Measurements from ENCODE around the gene ELMO1. TPM values are rescaled to one million over a fixed set of nuclear protein-coding genes. Genes with fewer than 3 reads are reported as not detected.

ELMO1 gene
- total RNA-seq, 2 donors from 2014 or later, result 32.2 to 46.7 TPM

DNA sequence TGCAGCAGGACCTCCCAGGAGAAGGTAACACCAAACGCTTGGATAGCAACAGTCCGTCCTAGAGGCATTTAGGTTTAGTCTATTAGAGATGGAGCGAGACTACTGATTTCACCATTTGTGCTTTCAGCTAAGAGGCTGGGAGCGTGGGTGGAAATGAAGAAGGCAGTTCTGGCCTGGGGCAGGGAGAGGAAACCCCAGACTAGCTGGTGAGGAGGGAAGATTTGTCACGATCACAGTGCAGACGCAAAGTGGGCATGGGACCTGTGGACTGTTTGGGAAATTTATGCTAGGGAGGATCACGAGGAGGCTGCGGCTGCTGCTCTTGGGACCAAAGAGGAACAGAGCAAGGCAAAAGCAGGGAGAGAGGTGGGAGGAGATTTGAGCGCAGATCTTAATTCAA is 594.0 kb downstream of the ELMO1 start:
- DNase-seq (ENCODE audit: low spot score), result no peak
- intact Hi-C loops (cut with DNase I), result no loop called here

DNA sequence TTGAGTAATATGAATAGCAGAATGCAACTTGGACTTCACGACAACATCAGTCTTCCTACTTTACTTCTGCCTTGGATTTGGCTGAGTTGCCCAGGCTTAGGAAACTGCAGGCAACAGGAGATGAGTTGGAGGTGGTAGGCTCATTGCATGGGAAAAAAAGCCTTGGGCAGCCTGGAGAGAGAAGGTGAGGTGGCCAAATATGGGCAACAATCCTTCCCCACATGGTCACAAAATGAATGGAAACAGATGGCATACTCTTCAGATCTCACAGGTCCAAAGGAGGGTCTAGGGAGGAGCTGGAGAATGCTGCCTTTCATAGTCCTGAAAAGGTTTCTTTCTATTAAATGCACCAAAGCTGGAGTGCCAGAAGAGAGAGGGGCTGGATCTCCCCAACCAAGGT is 595.7 kb downstream of the ELMO1 start:
- intact Hi-C loops (cut with DNase I), result no loop called here

DNA sequence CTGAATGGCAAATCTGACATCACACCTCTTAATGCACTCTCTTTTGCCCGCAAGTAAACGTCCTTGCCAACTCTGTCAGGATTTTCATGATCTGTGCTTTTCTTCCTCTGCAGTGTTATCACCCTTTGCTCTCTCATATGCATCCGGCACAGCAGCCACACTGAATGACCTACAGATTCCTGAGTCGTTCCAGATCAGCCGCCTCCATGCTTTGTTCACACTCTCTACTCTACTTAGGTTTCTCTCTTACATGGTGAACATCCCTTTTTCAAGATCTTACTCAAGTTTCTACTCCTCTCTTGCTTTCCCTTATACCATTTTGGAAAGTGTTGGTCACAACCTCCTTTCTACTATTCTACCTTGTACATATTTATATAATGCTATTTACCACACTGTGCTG is 596.6 kb downstream of the ELMO1 start:
- intact Hi-C loops (cut with DNase I), result no loop called here
- DNase-seq (ENCODE audit: low spot score), result no peak

More for the DNA sequence above, 595.7 kb downstream of the ELMO1 start:
- no peak for DNase-seq (ENCODE audit: low spot score)

DNA sequence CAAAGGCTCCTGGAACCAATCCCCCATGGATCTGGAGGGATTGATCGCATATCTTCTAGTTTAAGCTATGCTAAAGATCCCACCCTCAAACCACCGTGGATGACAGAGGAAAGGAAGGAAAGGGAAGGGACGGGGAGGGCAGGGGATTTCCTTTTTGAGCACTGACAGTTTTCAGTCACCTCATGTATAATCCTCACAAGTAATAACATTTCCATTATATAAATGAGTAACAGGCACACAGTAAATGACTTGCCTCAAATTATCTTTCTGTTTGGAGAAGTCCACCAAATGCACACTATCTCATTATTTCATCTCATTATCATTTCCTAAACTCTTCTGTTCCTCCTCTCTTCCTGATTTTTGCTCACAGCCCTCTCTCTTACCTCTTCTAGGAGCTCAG is 597.3 kb downstream of the ELMO1 start:
- intact Hi-C loops (cut with DNase I), result no loop called here
- DNase-seq (ENCODE audit: low spot score), result no peak

DNA sequence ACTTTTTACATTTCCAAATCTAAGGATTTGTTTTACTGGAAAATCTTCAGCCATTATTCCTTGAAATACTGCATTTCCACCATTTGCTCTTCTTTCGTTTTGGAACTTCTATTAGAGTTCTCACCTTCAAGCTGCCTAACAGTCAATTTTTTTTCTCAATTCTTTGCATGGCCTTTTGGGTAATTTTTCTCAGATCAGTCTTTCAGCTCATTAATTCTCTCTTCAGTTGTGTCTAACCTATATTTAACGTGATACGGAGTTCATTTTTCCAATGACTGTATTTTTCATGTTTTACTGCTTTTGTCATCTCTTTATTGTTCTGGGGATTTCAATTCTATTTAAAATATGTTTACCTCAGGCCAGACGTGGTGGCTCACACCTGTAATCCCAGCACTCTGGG is 600.7 kb downstream of the ELMO1 start:
- no peak for DNase-seq (ENCODE audit: low spot score)
- intact Hi-C loops (cut with DNase I), result no loop called here

DNA sequence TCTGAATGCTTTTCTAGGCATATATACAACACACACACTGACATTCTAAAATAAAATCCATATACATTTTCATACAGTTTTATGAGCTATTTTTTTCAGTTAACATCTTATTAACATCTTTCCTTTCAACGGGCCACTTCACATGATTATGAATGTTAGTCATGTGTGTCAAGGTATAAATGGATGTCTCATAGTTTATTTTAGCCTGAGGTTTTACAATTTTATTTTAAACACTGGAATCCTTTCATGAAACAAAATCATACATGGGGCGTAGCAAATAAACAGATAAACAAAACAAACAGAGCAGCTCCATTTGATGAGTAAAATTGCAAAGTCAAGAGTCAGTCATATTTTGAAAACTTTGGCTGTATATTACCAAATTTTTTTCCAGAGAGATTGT is 604.3 kb downstream of the ELMO1 start:
- intact Hi-C loops (cut with DNase I), result no loop called here
- no peak for DNase-seq (ENCODE audit: low spot score)

DNA sequence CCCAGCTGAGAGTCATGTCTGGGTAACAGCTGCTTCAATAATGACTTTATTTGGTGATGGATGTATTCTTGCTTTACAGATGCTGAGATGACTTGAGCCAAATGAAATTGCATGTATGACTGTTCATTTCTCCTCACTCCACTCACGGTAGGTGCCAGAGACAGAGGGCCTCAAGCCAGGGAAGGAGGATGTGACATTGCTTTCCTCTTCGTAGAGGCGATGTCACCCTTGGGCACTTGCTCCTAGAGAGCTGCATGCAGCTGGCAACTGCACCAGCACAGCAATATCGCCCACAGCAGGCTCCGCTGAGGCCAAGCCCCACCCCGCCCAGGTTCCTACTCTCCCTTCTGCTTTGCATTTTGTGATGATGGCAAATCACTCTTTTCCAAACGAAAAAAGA is 607.8 kb downstream of the ELMO1 start:
- intact Hi-C loops (cut with DNase I), result no loop called here

DNA sequence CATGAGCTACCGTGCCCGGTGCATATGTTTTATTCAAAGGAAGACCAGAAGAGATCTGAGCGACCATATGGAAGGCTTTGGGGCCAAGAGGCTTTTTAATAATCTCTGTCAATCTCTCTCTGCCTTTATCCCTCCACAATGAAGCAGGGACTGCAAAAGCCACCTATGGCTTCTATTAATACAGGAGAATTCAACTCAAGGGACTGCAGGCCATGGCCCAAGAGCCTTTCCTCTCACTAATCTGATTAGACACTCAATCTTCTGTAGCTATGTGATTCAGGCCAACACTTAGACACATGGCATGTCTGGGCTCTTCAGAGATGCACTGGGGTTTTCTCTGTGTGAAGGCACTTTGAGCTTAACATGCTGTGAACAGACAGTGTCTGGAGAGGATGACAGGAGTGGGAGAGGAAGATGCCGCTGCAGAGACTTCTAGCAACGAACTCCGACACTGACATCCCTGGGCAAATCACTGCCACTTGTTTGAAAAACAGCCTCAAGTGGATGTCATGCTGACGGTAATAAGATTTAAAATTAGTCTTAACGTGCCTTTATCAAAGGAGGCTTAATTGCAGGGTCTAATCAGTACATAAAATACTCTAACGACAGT is 609.9 kb downstream of the ELMO1 start:
- DNase-seq (ENCODE audit: low spot score), result no peak
- intact Hi-C loops (cut with DNase I), result no loop called here

More for the DNA sequence above, 607.8 kb downstream of the ELMO1 start:
- DNase-seq (ENCODE audit: low spot score), result no peak

DNA sequence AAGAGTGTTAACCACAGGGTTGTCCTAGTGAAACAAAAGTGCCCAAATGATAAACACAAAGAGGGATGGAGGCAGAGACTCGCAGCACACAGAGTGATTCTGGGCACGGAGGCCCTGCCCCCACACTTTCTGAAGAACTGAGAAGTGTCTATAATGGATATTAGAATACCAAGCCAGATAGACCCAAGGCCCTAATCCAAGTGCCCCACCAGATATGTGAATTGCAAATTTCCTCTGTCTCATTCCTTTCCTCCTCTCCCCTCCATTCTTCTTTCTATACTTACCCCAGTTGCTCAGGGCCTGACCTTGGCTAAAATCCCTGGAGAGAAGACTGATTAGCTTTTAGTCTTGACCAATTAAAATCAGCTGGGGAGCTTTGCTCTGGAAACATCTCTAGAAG is 617.6 kb downstream of the ELMO1 start:
- intact Hi-C loops (cut with DNase I), result no loop called here
- no peak for DNase-seq (ENCODE audit: low spot score)

DNA sequence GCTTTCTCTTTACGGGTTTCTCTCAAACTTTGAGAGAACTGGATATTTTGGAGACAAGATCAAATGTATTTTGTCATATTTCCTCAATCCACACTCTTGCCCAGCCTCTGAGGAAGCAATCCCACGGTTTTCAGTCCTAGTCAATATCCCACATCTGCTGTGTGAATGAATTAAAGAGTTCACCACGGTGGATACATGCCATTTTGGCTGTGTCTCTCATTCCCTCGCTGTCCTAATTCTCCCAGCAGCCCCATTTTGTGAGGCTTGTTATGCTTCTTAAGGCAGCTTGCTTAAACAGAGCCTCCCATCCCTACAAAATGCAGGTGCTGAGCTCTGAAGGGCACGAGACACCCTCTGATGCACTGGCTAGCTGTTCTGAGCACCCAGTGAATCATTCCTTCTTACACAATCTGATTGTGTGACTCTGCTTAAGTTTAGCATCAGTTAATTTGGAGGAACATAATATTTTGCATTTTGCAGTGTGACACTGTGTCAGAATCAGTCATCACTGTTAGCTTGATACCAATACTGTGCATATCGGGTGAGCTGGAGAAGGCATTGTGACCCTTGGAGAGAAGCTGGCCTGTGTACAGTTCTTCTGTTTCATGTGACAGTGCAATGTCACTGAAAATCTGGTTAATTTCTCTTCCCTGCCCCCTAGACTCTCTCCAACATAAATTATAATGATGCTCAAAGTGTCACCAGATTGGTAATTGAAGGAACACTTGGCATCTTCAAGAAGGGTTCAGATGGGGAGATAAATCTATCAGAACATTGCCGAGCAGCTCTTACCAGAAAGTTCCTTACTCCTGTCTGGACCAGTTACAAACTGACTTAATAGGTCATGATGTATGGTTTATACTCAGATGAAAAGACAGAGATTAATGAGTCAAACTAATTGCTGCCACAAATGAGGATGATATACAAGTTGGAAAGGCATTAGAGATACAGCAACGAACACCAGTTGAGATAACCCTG is 620.6 kb downstream of the ELMO1 start:
- intact Hi-C loops (cut with DNase I), result no loop called here
- no peak for DNase-seq (ENCODE audit: low spot score)

DNA sequence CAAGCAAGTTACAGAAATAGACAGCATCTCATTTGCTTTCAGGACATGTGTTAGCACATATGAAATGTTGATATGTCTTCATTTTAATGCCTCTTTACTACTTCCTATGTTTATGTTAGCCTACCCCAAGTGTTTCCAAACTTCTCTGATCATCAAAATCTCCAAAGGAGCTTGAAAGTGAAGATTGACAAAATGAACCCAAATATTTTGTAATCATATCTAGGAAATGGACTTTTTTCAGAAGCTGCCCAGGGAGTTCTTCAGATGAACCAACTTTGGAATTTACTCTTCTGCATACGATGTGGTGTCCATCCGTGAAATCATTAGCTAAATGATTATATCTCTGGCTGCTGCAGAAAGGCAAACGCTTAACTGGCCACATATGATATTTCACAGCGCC is 623.2 kb downstream of the ELMO1 start:
- DNase-seq (ENCODE audit: low spot score), result no peak
- intact Hi-C loops (cut with DNase I), result no loop called here

DNA sequence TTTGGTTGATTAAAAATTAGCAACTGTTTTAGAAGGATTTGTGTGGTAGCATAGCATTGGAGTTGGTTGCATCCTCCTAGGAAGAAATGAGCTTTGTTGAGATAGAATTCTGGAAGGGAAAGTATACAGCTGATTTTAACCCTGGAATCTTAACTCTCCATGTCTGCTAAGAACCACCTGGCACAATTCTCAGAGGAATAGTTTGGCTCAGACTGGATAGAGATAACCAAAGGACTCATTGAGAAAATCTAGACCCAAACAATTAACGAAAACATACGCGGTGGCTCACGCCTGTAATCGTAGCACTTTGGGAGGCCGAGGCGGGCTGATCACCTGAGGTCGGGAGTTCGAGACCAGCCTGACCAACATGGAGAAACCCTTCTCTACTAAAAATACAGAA is 625.3 kb downstream of the ELMO1 start:
- no peak for DNase-seq (ENCODE audit: low spot score)
- intact Hi-C loops (cut with DNase I), result no loop called here

DNA sequence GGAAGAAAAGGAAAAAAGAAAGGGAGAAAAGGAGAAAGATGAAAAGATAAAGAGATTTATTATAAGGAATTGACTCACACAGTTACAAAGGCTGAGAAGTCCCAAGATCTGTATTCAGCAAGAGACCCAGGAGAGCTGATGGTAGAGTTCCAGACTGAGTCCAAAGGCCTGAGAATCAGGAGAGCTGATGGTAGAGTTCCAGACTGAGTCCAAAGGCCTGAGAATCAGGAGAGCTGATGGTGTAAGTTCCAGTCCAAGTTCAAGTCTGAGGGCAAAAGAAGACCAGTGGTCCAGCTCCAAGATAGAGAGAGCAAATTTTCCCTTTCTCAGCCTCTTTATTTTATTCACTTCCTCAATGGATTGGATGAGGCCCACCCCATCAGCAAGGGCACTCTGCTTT is 627.0 kb downstream of the ELMO1 start:
- DNase-seq (ENCODE audit: low spot score), result no peak
- intact Hi-C loops (cut with DNase I), result no loop called here

DNA sequence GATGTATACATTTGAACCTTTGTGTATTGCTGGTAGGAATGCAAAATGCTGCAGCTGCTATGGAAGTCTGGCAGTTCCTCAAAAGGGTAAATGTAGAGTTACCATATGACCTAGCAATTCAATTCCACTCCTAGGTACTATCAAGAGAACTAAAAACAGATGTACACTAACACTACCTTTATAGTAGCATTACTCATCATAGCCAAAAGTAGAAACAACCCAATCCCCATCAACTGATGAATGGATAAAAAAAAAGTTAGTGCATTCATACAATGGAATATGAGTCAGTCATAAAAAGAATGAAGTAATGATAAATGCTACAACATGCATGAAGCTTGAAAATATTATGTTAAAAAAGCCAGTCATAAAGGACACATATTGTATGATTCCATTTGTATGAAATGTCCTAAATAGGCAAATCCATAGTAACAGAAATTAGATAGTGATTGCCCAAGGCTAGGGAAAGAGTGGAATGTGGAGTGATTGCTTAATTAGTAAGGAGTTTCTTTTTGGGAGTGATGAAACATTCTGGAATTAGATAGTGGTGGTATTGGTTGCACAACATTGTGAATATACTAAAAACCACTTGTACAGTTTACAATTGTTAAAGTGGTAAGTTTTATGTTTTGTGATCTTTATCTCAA is 628.0 kb downstream of the ELMO1 start:
- DNase-seq (ENCODE audit: low spot score), result no peak
- intact Hi-C loops (cut with DNase I), result no loop called here

DNA sequence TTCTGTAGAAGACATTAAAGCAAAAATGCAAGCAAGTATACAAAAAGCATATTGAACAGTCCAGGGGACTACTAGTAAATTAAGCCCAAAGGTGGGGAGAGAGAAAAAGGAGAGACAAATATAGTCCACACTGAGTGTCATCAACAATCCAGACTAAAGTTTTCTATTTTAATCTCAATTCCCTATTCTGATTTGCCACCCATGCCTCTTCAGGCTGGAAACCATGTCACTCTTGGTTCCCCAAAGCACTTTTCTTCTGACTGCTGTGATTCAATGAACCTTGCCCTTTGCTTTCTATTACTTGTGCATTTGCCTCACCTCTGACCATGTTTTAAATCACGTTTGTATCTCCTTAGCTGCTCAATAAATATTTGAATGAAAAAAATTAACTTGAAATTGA is 629.0 kb downstream of the ELMO1 start:
- intact Hi-C loops (cut with DNase I), result no loop called here

DNA sequence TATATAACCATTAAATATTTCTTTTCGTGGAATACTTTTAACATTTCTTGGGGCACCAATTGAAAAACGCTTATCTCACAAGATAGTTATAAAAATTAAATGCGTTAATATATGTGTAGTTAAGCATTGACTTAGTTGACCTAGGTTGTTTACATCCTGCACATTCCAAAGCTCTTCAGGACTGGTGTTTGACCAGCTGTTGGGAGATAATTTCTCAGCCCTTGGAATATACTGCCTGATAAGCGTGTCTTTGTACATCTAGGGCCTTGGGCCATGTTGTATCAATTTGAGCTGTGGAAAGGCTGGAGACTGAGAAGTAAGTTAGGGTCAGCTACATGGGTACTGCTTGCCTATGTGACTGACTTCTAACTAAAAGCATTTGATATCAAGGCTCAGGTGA is 634.4 kb downstream of the ELMO1 start:
- DNase-seq (ENCODE audit: low spot score), result no peak
- intact Hi-C loops (cut with DNase I), result no loop called here

More for the DNA sequence above, 629.0 kb downstream of the ELMO1 start:
- DNase-seq (ENCODE audit: low spot score), result no peak

DNA sequence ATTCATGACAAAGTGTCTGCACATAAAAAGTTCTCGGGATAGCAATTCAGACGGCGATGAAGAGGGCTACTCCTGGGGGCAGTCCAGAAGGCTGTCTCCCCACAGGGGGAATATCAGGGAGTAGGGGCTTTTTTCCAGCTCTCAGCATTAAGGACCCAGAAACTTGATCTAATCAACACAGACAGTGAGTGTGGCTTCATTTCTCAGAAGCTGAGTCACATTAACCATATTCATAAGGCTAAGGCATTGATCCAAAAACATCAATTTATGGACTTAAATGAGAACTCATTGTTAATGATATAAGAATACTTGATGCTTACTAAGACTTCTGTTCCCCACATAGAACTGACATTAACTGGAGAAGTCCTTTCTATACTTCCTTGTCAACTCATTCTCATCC is 636.9 kb downstream of the ELMO1 start:
- DNase-seq (ENCODE audit: low spot score), result no peak
- intact Hi-C loops (cut with DNase I), result no loop called here

DNA sequence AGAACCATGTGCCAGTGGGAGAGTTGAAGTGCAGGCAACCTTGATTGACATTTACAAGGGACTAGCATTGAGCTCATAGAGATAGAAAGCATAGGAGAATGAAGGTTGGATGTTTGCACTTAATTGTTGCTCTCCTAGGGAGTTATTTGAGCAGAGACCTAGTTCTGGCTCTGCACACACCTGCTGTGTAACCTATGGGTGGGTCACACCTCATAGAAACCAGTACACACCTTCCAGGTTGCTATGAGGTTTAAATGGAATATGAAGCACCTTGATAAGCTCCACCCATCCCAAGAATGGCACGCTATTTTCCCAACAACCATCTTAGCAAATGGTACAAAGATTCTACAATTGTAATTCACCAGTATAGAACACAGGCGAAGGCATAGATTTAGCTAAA is 638.2 kb downstream of the ELMO1 start:
- no peak for DNase-seq (ENCODE audit: low spot score)
- intact Hi-C loops (cut with DNase I), result no loop called here

DNA sequence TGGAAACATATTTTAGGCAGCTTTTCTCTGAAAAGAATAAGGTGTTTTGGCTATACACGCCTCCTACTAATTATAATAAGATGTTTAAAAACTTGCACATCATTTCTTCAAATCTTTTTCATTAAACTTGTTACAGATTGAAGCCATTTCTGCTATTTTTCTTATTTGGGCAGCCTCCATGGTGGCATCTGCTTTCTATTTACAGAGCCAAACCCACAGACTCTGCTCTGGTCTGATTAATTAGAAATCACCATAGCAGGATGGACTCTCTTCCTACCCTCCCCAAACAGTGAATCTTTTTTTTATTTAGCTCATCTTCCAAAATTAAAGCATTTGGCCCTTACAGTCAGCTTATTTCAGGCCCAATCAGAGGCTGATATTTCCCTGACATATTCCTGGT is 638.6 kb downstream of the ELMO1 start:
- intact Hi-C loops (cut with DNase I), result no loop called here
- no peak for DNase-seq (ENCODE audit: low spot score)

DNA sequence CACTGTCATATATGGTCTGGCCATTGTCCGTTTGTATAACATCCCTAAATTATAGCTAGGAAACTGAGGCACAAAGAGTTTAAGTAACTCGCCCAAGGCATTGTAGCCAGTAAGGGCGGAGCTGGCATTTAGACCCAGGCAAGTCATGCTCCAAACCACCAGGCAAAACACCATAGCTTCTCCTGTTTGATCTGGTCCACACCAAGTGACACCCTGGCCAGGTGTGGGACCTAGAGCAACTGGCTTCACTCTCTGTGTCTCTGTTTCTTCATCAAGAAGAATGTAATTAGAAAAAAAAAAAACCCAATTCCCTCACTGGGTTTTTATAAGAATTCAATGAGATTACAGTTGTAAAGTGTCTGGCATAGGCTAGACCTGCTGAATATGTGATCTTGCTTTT is 639.2 kb downstream of the ELMO1 start:
- intact Hi-C loops (cut with DNase I), result no loop called here
- DNase-seq (ENCODE audit: low spot score), result no peak
